Transverse colon (tissue), 4 donors: ENCODE measurements around the gene MRTO4.
"Not testable (repeated sequence)": the region's sequence is repeated elsewhere in the genome, so short reads cannot be mapped to it uniquely, and the experiment has no call there.

Source experiments
- CTCF ChIP-seq, 5 experiments: fragments of 200-600 bp in 3 of 5; fragments of 450-650 bp in 2 of 5; sonication (generic) in 3 of 5; IDR thresholded peaks; 1 replicate in 2 of 5; 2 replicates in 3 of 5; pipeline ENCODE4 v1.5.1; 2016 to 2017; ENCODE audit warnings: antibody characterized with exemption in 5 of 5, inconsistent platforms in 3 of 5, mild to moderate bottlenecking in 2 of 5, moderate library complexity in 1 of 5
- EP300 ChIP-seq: sonication (generic); formaldehyde crosslinking; IDR thresholded peaks from one replicate; pipeline ENCODE4 v1.6.1; 2017; ENCODE audit warnings: antibody characterized with exemption, low read depth
- POLR2A ChIP-seq: fragments of 450-650 bp; IDR thresholded peaks from one replicate; pipeline ENCODE4 v1.6.1; 2016; ENCODE audit warnings: antibody characterized with exemption, mild to moderate bottlenecking, moderate library complexity
- POLR2AphosphoS5 ChIP-seq, 3 donors: sonication (generic); formaldehyde crosslinking; IDR thresholded peaks; one replicate each; pipeline ENCODE4 v1.6.1; 2016; ENCODE audit warnings: antibody characterized with exemption in 3 of 3

GRCh38 chr1:19285366-19285765 is 33.8 kb downstream of the MRTO4 start:
- not testable (repeated sequence) for TF ChIP-seq CTCF (IDR thresholded peaks at IDR 0.05); POLR2AphosphoS5 (IDR thresholded peaks at IDR 0.05); POLR2A; EP300
